Esophagus (tissue), 2 donors: Measurements from ENCODE around the gene SPATA22. TPM values are rescaled to one million over a fixed set of nuclear protein-coding genes. Genes with fewer than 3 reads are reported as not detected.
"Not testable (repeated sequence)": the region's sequence is repeated elsewhere in the genome, so short reads cannot be mapped to it uniquely, and the experiment has no call there.

ENCODE experiments used
- H3K27ac ChIP-seq, 2 donors: one replicate each; pipeline ENCODE4 v1.5.1; 2013; ENCODE audit warnings: low read depth in 2 of 2, mild to moderate bottlenecking in 2 of 2, inconsistent platforms in 1 of 2, low read length in 1 of 2, moderate library complexity in 1 of 2
- H3K27me3 ChIP-seq, 2 donors: one replicate each; pipeline ENCODE4 v1.6.1; 2013; ENCODE audit warnings: low read length in 2 of 2, control low read depth in 1 of 2, mild to moderate bottlenecking in 1 of 2; ENCODE audit not compliant: insufficient read depth in 2 of 2, control insufficient read depth in 1 of 2
- H3K36me3 ChIP-seq, 2 donors: one replicate each; pipeline ENCODE4 v1.6.1; 2013; ENCODE audit warnings: low read length in 1 of 2; ENCODE audit not compliant: control insufficient read depth in 2 of 2, insufficient read depth in 2 of 2
- H3K4me1 ChIP-seq, 2 donors: one replicate each; pipeline ENCODE4 v1.6.1; 2013; ENCODE audit warnings: low read length in 1 of 2; ENCODE audit not compliant: control insufficient read depth in 2 of 2, insufficient read depth in 2 of 2
- H3K4me3 ChIP-seq, 2 donors: one replicate each; pipeline ENCODE4 v1.5.1; 2013; ENCODE audit warnings: low read length in 2 of 2, mild to moderate bottlenecking in 2 of 2, low read depth in 1 of 2, moderate library complexity in 1 of 2
- H3K9me3 ChIP-seq, 2 donors: one replicate each; pipeline ENCODE4 v1.6.1; 2013; ENCODE audit warnings: mild to moderate bottlenecking in 2 of 2, low read depth in 1 of 2, low read length in 1 of 2, moderate library complexity in 1 of 2; ENCODE audit not compliant: control insufficient read depth in 2 of 2, insufficient read depth in 1 of 2
- WGBS, 2 donors: extraction: QIAGEN DNeasy Blood & Tissue Kit; methylation state at CpG; one replicate each; pipeline ENCODE4 v1.1.7; 2013; 5-methylcytosine and 5-hydroxymethylcytosine counted together
- polyA plus RNA-seq, 2 donors: library from polyadenylated mRNA; stranded (reverse); fragments of 200-250 nt; gene quantifications; one replicate each; pipeline ENCODE4 v1.2.3, GENCODE V29; 2013
- donor health status: healthy with polysubstance abuse.
- donor health status: Bipolar disorder and iron deficiency.

The SPATA22 gene
- polyA plus RNA-seq, 2 donors = 0.02 TPM; not detected in 1

DNA sequence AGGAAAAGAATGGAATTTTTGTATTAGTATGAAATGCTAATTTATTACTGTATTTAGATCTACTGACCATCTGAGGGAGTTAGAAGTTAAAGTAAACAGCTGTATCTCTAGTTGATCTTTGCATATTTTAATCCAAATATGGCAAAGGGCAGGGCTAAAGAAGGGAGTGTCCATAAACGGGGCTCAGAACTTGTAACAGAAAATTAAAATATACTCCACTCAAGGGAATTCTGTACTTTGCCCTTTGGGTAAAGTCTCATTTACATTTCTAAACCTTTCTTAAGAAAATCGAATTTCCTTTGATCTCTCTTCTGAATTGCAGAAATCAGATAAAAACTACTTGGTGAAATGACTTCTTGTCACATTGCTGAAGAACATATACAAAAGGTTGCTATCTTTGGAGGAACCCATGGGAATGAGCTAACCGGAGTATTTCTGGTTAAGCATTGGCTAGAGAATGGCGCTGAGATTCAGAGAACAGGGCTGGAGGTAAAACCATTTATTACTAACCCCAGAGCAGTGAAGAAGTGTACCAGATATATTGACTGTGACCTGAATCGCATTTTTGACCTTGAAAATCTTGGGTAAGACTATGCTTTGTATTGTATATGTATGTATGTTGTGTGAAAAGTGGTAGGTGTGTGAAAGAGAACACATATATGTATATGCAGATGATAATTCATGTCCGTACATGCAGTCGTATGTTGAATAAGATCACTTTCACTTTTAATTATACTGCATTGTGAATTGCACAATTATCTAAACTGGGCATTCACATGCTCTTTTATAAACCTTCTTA, 4.4 kb upstream of the SPATA22 start, which contains the start of gene ASPA:
TSS of gene ASPA (plus strand) at position 186 of the 799 bp plus-strand sequence. CDS start at position 349, 163 bp downstream.
- 19 to 31% methylated on average over 7 of the region's 7 CpGs for WGBS, 2 donors
- H3K36me3 ChIP-seq = no peaks in the 10 kb centered on the region
- no peaks in the 10 kb centered on the region for H3K4me1 ChIP-seq
- peak within 1 kb of the TSS in 1 of 2 donors; percentile 49 for H3K27ac ChIP-seq
- no peaks in the 10 kb centered on the region for H3K27me3 ChIP-seq
- peak within 1 kb of the TSS; percentile 16 to 52 for H3K4me3 ChIP-seq
- H3K9me3 ChIP-seq = peaks cover 0 to 3% of the 10 kb centered on the region in 2 donors

DNA sequence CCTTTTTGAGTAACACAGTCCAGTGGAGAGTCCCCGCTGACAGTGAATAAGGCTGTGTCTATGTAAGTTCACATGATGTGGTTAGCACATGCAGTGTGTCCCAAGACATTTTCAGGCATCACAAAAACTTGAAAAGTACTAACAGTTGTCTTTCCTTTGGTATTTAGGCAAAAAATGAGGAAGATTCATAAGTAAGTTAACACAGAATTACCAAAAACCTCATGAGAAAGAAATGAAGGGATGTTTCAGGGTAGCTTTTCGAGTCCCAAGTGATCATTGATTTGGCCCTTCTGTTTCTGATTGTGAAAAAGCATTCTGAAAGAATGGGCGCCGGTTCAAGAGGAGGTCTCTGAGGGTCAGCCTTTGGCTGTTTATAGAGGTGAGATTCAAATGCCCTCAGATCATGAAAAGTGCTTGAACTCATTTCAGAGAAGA, 3.6 kb upstream of the SPATA22 start:
- WGBS, 2 donors = 66 to 78% methylated on average over 4 of the region's 4 CpGs
- no peak overlapping the region for H3K27ac ChIP-seq
- no peak overlapping the region for H3K4me3 ChIP-seq

DNA sequence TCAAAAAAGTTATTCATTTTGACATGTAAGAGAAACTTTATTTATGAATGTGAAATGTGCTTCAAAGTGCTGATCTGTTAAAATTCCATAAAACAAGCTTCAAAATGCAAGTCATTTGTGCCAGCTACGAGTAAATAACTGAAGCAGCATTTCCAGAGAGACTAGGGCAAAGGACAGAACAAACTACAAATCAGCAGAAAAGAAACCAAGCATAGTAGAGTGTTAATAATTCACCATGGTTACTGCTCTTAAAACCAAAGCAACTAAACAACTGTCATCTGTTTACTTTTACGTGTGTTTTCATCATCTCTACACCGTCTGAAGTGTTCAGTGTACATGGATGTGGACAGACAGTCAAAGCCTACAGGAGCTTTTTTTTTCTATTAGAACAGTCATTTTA, 2.6 kb upstream of the SPATA22 start:
- Histone ChIP-seq H3K36me3 (no peaks in the 10 kb centered on the region), H3K4me1 (no peaks in the 10 kb centered on the region), H3K4me3 (no peak overlapping the region), H3K9me3 (peaks cover 0 to 3% of the 10 kb centered on the region in 2 donors), H3K27ac (no peak overlapping the region), H3K27me3 (no peaks in the 10 kb centered on the region)
- WGBS, 2 donors = 25 to 35% methylated on average over 3 of the region's 3 CpGs

More for the DNA sequence above, 3.6 kb upstream of the SPATA22 start:
- Histone ChIP-seq H3K27me3 (no peaks in the 10 kb centered on the region), H3K36me3 (no peaks in the 10 kb centered on the region), H3K9me3 (peaks cover 0 to 3% of the 10 kb centered on the region in 2 donors), H3K4me1 (no peaks in the 10 kb centered on the region)

DNA sequence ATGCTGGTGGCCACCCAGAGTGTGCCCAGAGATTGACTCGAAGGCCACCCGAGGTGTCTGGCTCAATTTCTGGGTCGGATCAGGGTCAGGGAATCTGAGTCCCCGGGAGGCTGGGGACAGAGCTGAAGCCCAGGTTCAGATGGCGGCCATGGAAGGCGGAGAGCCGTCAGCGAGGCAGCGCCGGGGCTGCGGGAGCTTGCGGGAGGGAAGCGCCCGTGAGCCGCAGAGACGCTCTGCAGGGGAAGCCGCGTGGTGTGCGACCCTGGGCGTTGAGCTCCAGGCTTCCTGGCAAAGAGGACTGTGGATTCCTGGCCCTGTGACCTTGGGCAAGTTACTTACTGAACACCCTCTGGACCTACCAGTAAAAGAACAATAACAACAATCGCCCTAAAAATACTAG, 518 bp upstream of the SPATA22 start:
- WGBS, 2 donors = 93% methylated on average over 21 of the region's 21 CpGs
- Histone ChIP-seq H3K4me1 (no peaks in the 10 kb centered on the region), H3K36me3 (no peaks in the 10 kb centered on the region), H3K27ac (no peak overlapping the region), H3K9me3 (peaks cover 0 to 3% of the 10 kb centered on the region in 2 donors), H3K4me3 (no peak overlapping the region), H3K27me3 (no peaks in the 10 kb centered on the region)

GRCh38 chr17:3469529-3469928, 2.1 kb downstream of the SPATA22 start:
- Histone ChIP-seq H3K27ac (no peak overlapping the region), H3K4me3 (no peak overlapping the region), H3K4me1 (no peaks in the 10 kb centered on the region), H3K9me3 (peaks cover 0 to 3% of the 10 kb centered on the region in 2 donors), H3K36me3 (no peaks in the 10 kb centered on the region), H3K27me3 (no peaks in the 10 kb centered on the region)
- 64 to 69% methylated on average over 5 of the region's 5 CpGs for WGBS, 2 donors

- H3K9me3 ChIP-seq, H3K36me3 ChIP-seq, H3K4me3 ChIP-seq, H3K27ac ChIP-seq, H3K4me1 ChIP-seq, H3K27me3 ChIP-seq: not testable (repeated sequence)
- 71 to 74% methylated on average over 1 of the region's 1 CpG for WGBS, 2 donors
Observed at GRCh38 chr17:3466355-3466754, 5.3 kb downstream of the SPATA22 start.

DNA sequence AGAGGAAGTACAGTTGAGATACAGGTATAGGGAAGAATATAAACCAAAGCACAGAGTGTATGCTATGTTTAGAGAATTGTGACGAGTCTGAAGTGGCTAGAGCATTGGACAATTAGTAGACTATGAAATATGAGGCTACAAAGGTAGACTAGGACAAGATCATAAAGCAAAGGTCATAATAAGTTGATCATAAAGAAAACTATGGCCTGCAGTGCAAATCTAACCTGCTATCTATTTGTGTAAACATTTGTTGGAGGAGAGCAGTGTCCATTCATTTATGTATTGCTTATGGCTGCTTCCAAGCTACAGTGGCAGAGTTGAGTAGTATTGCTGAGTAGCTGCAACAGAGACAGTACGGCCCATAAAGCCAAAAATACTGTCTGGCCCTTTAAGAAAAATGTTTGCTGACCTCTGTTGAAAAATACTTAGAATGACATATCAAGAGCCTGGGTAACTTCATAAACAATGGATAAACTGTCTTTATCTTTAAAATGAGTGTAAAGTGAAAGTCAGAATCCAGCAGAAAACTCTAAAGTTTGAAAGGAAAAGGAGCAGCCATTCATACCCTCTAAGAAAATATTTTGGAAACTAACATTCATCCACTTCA, 23.5 kb downstream of the SPATA22 start:
- Histone ChIP-seq H3K36me3 (no peaks in the 10 kb centered on the region), H3K27me3 (peaks cover 0 to 2% of the 10 kb centered on the region in 2 donors), H3K9me3 (no peaks in the 10 kb centered on the region), H3K4me3 (no peak overlapping the region), H3K4me1 (no peaks in the 10 kb centered on the region), H3K27ac (no peak overlapping the region)
- WGBS, 2 donors = 43 to 55% methylated on average over 2 of the region's 2 CpGs

- Histone ChIP-seq H3K27ac (no peak overlapping the region), H3K4me1 (no peaks in the 10 kb centered on the region)
- WGBS, 2 donors = 59 to 64% methylated on average over 2 of the region's 2 CpGs
Observed at GRCh38 chr17:3447625-3448024, 24.0 kb downstream of the SPATA22 start.

DNA sequence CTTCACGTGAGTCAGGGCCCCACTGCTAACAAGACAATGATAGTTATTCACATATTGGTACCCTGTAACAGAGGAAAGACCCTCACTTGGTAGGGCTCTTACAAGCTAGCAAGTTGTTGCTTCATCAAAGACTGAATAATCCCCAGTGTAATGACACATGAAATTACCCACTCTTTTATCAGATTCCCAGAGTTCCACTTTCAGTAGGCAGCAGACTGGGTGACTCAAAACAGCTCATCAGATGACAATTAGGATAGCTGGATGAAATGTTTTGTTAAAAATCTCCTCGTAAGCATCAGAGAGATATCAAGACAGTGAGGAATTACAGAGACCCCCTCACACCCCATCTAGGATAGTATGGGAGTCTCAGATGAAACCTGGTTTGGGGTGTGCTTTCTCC, 31.2 kb downstream of the SPATA22 start:
- H3K4me3 ChIP-seq = no peak overlapping the region
- H3K9me3 ChIP-seq = no peaks in the 10 kb centered on the region
- H3K36me3 ChIP-seq = no peaks in the 10 kb centered on the region
- 60 to 63% methylated on average over 2 of the region's 2 CpGs for WGBS, 2 donors
- H3K27ac ChIP-seq = no peak overlapping the region
- H3K27me3 ChIP-seq = no peaks in the 10 kb centered on the region
- H3K4me1 ChIP-seq = no peaks in the 10 kb centered on the region

More at GRCh38 chr17:3447625-3448024, 24.0 kb downstream of the SPATA22 start:
- Histone ChIP-seq H3K27me3 (peaks cover 0 to 2% of the 10 kb centered on the region in 2 donors), H3K36me3 (no peaks in the 10 kb centered on the region), H3K4me3 (no peak overlapping the region), H3K9me3 (no peaks in the 10 kb centered on the region)
